GM10266 (cell line): ENCODE data around the gene NHSL2.

Experiments used
- DNase-seq: peaks from one replicate; pipeline ENCODE4 v3.0.0; 2012; ENCODE audit errors: extremely low spot score
- TF ChIP-seq, protein P1 (sequence below): IDR thresholded peaks from 2 replicates; pipeline ENCODE4 v1.5.1; 2012; ENCODE audit warnings: mild to moderate bottlenecking, low read depth; ENCODE audit not compliant: control insufficient read depth, insufficient read depth; ENCODE audit errors: missing control alignments

NHSL2 gene

DNA sequence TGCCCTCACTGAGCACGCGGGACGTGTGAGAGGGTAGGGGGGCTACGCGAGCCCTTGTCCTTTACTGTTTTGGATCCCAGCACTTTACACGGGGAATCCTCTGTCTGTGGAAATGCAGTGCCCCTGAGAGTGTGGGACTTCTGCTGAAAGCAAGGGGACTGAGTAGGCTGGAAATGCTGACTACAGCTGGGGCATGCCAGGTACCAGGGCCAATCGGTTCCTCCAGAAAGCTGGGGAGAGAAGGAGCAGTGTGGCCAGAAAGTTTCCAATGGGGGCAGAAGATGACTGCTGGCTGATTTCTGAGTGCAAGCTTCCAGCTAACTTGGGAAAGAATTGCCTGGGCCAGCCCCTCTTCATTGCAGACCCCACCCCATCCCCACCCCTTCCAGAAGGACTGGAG lies 1.5 kb downstream of the NHSL2 start:
- TF ChIP-seq, protein P1, sequence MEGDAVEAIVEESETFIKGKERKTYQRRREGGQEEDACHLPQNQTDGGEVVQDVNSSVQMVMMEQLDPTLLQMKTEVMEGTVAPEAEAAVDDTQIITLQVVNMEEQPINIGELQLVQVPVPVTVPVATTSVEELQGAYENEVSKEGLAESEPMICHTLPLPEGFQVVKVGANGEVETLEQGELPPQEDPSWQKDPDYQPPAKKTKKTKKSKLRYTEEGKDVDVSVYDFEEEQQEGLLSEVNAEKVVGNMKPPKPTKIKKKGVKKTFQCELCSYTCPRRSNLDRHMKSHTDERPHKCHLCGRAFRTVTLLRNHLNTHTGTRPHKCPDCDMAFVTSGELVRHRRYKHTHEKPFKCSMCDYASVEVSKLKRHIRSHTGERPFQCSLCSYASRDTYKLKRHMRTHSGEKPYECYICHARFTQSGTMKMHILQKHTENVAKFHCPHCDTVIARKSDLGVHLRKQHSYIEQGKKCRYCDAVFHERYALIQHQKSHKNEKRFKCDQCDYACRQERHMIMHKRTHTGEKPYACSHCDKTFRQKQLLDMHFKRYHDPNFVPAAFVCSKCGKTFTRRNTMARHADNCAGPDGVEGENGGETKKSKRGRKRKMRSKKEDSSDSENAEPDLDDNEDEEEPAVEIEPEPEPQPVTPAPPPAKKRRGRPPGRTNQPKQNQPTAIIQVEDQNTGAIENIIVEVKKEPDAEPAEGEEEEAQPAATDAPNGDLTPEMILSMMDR: no peak
- DNase-seq: no peak

GRCh38 chrX:71913156-71913950 lies 2.7 kb downstream of the NHSL2 start:
- DNase-seq: no peak
- TF ChIP-seq, protein P1: no peak

GRCh38 chrX:71917621-71918343 lies 7.1 kb downstream of the NHSL2 start:
- TF ChIP-seq, protein P1: no peak
- no peak for DNase-seq

DNA sequence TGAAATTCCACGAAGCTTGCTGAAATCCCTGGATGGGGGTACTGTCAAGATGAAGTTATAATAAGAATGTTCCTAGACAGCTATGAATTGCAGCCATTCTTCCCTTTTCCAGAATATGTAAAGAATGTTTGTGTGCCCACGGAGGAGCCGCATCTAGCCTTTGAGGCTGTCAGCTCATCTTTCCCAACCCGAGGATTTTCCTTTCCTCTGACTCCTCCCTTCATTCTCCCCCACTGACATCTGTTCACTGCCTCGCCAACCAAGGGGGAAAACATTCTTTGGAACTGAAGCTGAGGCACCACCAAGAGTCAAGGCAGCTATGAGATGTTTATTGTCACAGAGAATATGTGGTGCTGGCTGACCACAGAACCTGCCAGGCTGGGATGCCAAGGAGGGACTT lies 8.8 kb downstream of the NHSL2 start:
- TF ChIP-seq, protein P1: no peak
- no peak for DNase-seq

- no peak for DNase-seq
- TF ChIP-seq, protein P1: no peak
Observed at GRCh38 chrX:71919886-71920285, 9.2 kb downstream of the NHSL2 start.

GRCh38 chrX:71922686-71923085 lies 12.0 kb downstream of the NHSL2 start:
- DNase-seq: no peak
- TF ChIP-seq, protein P1: no peak

GRCh38 chrX:71923516-71923915 lies 12.9 kb downstream of the NHSL2 start:
- DNase-seq: no peak
- TF ChIP-seq, protein P1: no peak
